Stimulated activated CD8-positive, alpha-beta memory T cell treated with anti-CD3 and anti-CD28 coated beads, Interleukin-7, amount 100 ng/mL, for 4 hours (primary cell): ENCODE results near the gene DHRS1.
A peak's percentile ranks its signal among the peaks of the same experiment; 100 is the strongest.

ENCODE experiments used
- DNase-seq, 2 donors: peaks; one replicate each; pipeline ENCODE4 v3.0.0-alpha.2; 2020; ENCODE audit warnings: low read depth in 2 of 2

Gene DHRS1

GRCh38 chr14:24309538-24310264 lies 10.1 kb upstream of the DHRS1 start, which contains the start of gene LTB4R2:
TSS of gene LTB4R2 (plus strand) at chr14:24310140. CDS start at chr14:24310665, 525 bp downstream.
- DNase-seq = no peak

GRCh38 chr14:24308342-24309124 lies 9.0 kb upstream of the DHRS1 start:
- DNase-seq = no peak

- DNase-seq = peak in 1 of 2 donors; percentile 26
Observed at GRCh38 chr14:24307575-24308341, 8.2 kb upstream of the DHRS1 start, which contains the start of gene CIDEB. TSS of gene CIDEB (minus strand) at chr14:24307977. CDS start at chr14:24307858, 119 bp downstream.

- no peak for DNase-seq
Observed at GRCh38 chr14:24307156-24307574, 7.6 kb upstream of the DHRS1 start.

- DNase-seq = no peak
Observed at GRCh38 chr14:24304019-24304387, 4.4 kb upstream of the DHRS1 start.

DNA sequence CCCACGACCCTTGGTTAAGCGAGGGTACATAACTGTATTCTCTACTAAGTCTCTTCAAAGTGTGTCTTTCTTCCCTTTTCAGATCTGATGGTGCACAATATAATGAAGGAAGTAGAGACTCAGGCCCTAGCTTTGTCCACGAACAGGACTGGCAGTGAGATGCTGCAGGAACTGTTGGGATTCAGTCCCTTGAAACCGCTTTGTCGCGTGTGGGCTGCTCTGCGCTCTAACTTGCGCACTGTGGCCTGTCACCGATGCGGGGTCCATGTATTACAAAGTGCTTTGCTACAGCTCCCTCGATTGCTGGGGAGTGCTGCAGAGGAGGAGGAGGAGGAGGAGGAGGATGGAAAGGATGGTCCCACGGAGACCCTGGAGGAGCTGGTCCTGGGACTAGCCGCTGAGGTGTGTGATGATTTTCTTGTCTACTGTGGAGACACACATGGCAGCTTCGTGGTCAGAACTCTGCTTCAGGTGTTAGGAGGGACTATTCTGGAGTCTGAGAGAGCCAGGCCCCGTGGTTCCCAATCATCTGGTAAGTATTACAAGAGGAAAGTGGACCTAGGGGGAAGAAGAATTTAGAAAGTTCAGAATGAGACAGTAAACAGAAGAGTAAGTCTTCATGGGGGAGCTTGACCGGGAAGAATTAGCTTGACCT lies 873 bp upstream of the DHRS1 start:
- no peak for DNase-seq

DNA sequence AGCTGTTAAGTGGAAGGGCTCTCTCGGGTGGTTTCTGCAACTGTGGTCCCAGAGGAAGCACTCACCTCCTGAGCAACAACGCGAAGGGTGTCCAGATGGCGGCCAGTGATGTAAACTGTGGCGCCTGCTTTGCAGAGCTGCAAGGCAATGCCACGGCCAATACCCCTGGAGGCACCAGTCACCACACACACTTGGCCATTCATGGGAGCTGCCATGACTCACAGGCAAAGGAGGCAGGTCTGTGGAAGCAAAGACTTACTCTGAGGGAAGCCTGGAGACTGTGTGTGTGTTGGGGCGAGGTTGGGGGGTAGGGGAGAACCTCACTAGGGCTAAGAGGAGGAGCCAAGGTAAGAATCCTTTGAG lies 707 bp downstream of the DHRS1 start:
- DNase-seq = no peak

- DNase-seq = no peak
Observed at GRCh38 chr14:24297190-24297964, 2.2 kb downstream of the DHRS1 start.

DNA sequence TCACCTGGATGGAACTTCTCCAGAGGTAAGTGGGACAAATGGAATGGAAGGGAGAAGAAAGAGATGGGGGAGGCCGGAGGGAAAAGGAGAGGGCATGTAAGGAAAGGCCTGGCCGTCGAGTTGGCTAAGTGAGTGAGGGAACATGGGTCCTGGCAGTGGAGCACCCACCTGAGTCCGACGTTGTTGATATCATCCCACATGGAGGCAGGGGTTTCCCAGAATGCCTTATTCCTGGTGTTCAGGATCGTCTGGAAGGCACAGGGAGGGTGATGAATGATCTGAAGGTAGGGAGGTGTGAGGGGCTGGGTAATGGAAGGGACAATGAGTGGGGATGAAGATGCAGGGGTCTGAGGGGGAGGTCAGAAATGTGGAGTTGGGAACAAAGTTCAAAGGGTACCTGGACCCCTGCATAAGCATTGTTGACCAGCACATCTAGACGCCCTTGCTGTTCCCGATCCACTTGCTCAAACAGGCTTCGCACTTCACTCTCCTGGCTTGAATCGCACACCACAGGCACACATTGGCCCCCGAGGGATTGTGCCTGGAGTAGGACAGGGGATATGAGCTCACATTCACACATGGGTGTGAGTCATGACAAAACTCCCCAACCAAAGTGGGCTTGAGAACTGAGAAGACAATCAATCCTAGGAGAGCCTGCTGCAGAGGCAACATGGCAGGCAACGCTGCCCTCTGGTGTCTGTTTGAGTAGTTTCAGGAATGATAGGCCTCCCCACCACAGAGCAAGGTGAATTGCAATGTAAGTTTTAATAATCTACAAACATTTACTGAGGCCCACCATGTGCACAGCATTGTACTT lies 3.0 kb downstream of the DHRS1 start:
- DNase-seq = peak; percentile 52 to 64

DNA sequence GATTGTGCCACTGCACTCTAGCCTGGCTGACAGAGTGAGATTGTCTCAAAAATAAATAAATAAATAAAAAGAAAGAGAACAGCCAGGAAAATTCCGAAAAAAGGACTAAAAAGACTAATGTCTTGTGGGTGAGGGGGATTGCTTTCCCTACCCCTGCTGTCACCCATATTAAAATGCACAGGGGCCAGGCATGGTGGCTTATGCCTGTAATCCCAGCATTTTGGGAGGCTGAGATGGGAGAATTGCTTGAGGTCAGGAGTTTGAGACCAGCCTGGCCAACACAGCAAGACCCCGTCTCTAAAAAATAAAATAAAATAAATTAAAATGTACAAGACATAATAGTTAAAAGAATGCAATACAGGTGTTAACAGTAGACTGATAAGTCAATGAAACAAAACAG lies 6.1 kb downstream of the DHRS1 start:
- DNase-seq = no peak

GRCh38 chr14:24292118-24292807 lies 7.3 kb downstream of the DHRS1 start:
- no peak for DNase-seq

- DNase-seq = no peak
Observed at GRCh38 chr14:24291446-24292117, 8.0 kb downstream of the DHRS1 start.

GRCh38 chr14:24290746-24291145 lies 8.8 kb downstream of the DHRS1 start:
- DNase-seq = no peak

DNA sequence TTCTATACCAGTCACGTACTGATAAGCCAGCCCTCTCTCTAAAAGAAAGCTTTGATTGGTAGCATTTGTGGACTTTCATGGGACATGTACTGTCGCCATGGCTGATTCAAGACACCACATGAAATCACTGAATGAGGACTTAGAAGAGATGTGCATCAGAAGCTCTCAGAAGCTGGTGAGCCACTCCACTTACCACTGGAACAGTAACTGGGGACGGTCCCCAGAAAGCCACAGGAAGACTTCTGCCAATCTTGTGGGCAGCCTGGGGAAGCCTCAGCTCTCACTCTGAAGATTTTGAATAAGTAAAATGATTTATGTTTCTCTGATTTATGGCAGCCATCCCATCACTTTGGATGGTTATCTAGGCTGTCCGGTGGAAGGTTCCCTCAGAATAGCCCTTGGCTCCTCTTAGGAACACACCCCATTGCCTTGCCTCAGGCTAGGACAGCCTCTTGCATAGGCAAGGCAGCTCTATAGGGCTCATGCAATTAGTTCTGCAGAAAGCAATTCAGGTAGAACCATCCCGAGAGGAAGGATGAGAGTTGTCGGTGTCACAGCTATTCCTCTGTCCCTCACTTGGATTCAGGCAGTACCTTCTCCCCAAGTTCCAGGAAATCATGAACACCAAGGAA lies 9.8 kb downstream of the DHRS1 start:
- no peak for DNase-seq

DNA sequence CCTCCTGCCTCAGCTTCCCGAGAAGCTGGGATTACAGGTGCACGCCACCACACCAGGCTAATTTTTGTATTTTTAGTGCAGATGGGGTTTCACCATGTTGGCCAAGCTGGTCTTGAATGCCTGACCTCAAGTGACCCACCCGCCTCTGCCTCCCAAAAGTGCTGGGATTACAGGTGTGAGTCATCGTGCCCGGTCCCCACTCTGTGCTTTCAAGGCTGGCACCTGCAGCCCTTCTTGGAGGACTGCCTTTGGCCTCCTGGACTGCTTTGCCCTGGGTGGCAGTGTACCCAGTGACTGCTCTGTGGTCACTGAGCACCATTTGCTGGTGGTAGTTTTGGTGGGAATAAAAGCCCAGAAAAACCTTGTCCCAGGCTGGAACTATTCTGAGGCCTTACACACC lies 12.6 kb downstream of the DHRS1 start:
- DNase-seq = no peak

DNA sequence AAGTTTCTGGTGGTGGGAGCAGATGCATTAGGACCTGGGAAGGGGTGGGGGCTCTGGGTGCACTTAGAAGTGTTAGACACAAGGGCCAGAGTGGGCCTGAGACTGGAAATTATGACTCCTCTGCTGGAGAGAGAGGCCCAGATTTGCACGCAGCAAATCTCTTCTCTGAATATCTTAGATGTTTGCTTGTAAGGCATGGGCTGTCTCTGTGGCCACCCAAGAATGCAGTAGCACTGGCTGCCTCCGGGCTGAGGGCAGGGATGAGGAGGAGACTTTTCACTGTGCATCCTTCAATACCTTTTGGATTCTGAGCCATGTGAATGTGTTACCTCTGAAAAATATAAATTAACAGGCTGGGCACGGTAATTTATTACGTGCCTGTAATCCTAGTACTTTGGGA lies 14.2 kb downstream of the DHRS1 start:
- DNase-seq = no peak

DNA sequence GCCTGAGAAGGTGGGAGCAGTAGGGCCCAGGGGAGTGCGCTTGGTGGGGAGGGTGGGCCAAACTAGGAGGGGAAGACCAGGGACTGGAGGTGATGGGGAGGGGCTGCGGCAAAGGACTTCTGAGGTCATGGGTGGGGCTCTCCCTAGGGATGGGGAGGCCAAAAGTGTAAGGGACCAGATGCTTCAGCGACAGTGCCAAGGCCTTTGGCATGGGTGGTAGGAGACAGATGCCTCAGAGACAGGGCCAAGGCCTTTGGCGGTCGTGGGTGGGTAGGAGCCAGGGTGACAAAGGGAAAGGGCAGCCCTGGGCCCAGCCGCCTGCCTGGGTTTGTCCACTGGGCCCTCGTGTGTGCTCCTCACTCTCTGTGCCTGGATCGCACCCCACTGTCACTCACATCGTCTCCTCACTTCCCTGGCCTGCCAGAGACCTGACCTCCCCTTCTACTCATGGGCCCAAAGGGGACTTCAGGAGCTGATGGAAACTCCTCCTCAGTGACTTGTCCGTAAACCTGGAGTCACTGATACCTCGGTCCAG lies 15.0 kb downstream of the DHRS1 start:
- no peak for DNase-seq

- DNase-seq = no peak
Observed at GRCh38 chr14:24283796-24284460, 15.7 kb downstream of the DHRS1 start.
